Neural crest cell (in vitro differentiated cells): Measurements from ENCODE around the gene PLXNB1. TPM values are rescaled to one million over a fixed set of nuclear protein-coding genes. Genes with fewer than 3 reads are reported as not detected.

Experiments used
- DNase-seq: peaks from one replicate; pipeline ENCODE4 v3.0.0; 2021; ENCODE audit warnings: low read depth, mixed read lengths, low spot score
- H3K27ac Mint-ChIP-seq: one replicate; pipeline ENCODE4 v1.8.0; 2021; ENCODE audit warnings: mild to moderate bottlenecking, mixed read lengths; ENCODE audit not compliant: unreplicated experiment
- H3K27me3 Mint-ChIP-seq: 2 replicates; pipeline ENCODE4 v1.8.0; 2021; ENCODE audit warnings: low read depth, mild to moderate bottlenecking, mixed read lengths
- H3K36me3 Mint-ChIP-seq: 2 replicates; pipeline ENCODE4 v1.8.0; 2021; ENCODE audit warnings: low read depth, mild to moderate bottlenecking, mixed read lengths
- H3K4me1 Mint-ChIP-seq: 2 replicates; pipeline ENCODE4 v1.8.0; 2021; ENCODE audit warnings: mixed read lengths
- H3K4me3 Mint-ChIP-seq: one replicate; pipeline ENCODE4 v1.8.0; 2021; ENCODE audit warnings: mild to moderate bottlenecking, mixed read lengths
- H3K9me3 Mint-ChIP-seq: 2 replicates; pipeline ENCODE4 v1.8.0; 2021; ENCODE audit warnings: mixed read lengths
- CTCF ChIP-seq: fragments of 200-600 bp; sonication (generic); conservative IDR thresholded peaks from 2 replicates; pipeline ENCODE4 v1.5.0; 2021; ENCODE audit warnings: antibody characterized with exemption, mild to moderate bottlenecking
- total RNA-seq: library from RNA; stranded (reverse); gene quantifications from 2 replicates; pipeline ENCODE4 v1.2.1, GENCODE V29; 2021

Gene PLXNB1
- total RNA-seq, 1 donor from 2014 or later: 180 TPM

GRCh38 chr3:48406443-48407431 is 23.1 kb downstream of the PLXNB1 start:
- TF ChIP-seq CTCF: no peak
- DNase-seq: no peak
- Mint-ChIP-seq H3K27me3 (no peaks in the 10 kb centered on the region), H3K9me3 (no peaks in the 10 kb centered on the region), H3K27ac (peak overlapping the region; percentile 57), H3K4me1 (no peaks in the 10 kb centered on the region), H3K4me3 (no peak overlapping the region), H3K36me3 (peaks cover 6% of the 10 kb centered on the region)

- no peak overlapping the region for H3K4me3 Mint-ChIP-seq
- H3K4me1 Mint-ChIP-seq: no peaks in the 10 kb centered on the region
- peaks cover 7% of the 10 kb centered on the region for H3K36me3 Mint-ChIP-seq
- H3K27me3 Mint-ChIP-seq: no peaks in the 10 kb centered on the region
- TF ChIP-seq CTCF: no peak
- H3K27ac Mint-ChIP-seq: no peak overlapping the region
- no peak for DNase-seq
- H3K9me3 Mint-ChIP-seq: no peaks in the 10 kb centered on the region
These were observed 23.9 kb downstream of the PLXNB1 start for GRCh38 chr3:48405971-48406370.

GRCh38 chr3:48405343-48405881 is 24.5 kb downstream of the PLXNB1 start:
- Mint-ChIP-seq H3K27me3 (no peaks in the 10 kb centered on the region), H3K27ac (no peak overlapping the region), H3K4me1 (no peaks in the 10 kb centered on the region), H3K36me3 (peaks cover 10% of the 10 kb centered on the region), H3K4me3 (no peak overlapping the region), H3K9me3 (no peaks in the 10 kb centered on the region)
- TF ChIP-seq CTCF: no peak
- DNase-seq: no peak

GRCh38 chr3:48404440-48405342 is 25.2 kb downstream of the PLXNB1 start:
- Mint-ChIP-seq H3K4me3 (no peak overlapping the region), H3K9me3 (no peaks in the 10 kb centered on the region), H3K4me1 (no peaks in the 10 kb centered on the region), H3K27ac (peak overlapping the region; percentile 27), H3K27me3 (no peaks in the 10 kb centered on the region), H3K36me3 (peaks cover 10% of the 10 kb centered on the region)
- no peak for DNase-seq
- TF ChIP-seq CTCF: no peak
